ENCODE measurements around the gene SNAPC5. TPM values are rescaled to one million over a fixed set of nuclear protein-coding genes. Genes with fewer than 3 reads are reported as not detected.
A peak's percentile ranks its signal among the peaks of the same experiment; 100 is the strongest.

The SNAPC5 gene
- total RNA-seq, 2 experiments from 2014 or later = 23.7 to 23.9 TPM

DNA sequence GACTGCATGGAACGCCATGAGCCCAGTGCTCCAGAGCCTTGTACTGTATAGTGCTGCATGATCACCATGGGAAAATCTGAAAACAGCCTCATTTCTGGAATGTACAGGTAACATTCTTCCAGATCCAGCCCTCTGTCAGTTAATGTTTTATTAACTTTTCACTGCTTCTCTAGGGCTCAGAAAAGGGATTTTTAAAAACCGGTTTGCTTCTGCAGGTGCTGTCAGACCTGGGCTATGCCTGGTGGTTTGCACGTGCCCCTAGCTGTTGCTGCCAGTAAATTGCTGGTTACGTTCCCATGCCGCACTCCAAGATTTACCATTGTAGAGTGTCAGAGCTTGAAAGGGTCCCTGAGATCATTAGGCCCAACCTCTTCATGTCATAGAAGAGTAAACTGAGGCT is 9.0 kb downstream of the SNAPC5 start:
- H3K9me3 Mint-ChIP-seq = no peaks in the 10 kb centered on the region
- no peaks in the 10 kb centered on the region for H3K27me3 Mint-ChIP-seq (ENCODE audit: low read depth)
- H3K4me3 Mint-ChIP-seq = no peak overlapping the region
- peaks cover 18% of the 10 kb centered on the region for H3K36me3 Mint-ChIP-seq (ENCODE audit: low read depth)
- no peak for DNase-seq
- peak overlapping the region; percentile 1 for H3K27ac Mint-ChIP-seq
- intact Hi-C loops (cut with micrococcal nuclease) = no loop called here
- H3K4me1 Mint-ChIP-seq (ENCODE audit: low read depth) = peaks cover 7% of the 10 kb centered on the region
- CTCF ChIA-PET = no interaction called here

DNA sequence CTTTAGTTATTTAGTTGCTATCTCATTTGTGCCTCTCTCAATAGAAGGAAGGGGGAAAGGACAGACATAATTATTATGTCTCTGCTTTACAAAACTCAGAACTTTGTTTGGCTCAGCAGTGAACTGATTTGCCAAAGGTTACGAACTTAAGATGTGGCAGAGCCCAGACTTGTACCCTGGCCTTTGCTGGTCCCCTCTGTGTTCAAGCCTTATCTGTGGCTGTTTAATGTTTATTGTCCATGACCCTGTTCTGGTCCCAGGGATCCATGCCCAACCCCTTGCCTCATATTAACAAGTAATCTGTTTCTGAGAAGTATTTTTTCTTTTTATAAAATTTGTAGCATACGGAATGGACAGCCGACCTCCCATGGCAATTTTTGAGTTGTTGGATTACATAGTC is 10.7 kb downstream of the SNAPC5 start:
- peaks cover 3% of the 10 kb centered on the region for H3K4me1 Mint-ChIP-seq (ENCODE audit: low read depth)
- H3K27me3 Mint-ChIP-seq (ENCODE audit: low read depth) = no peaks in the 10 kb centered on the region
- no peak overlapping the region for H3K27ac Mint-ChIP-seq
- peaks cover 14% of the 10 kb centered on the region for H3K36me3 Mint-ChIP-seq (ENCODE audit: low read depth)
- no peak for DNase-seq
- H3K9me3 Mint-ChIP-seq = no peaks in the 10 kb centered on the region
- intact Hi-C loops (cut with micrococcal nuclease) = no loop called here
- no peak overlapping the region for H3K4me3 Mint-ChIP-seq
- CTCF ChIA-PET = no interaction called here

DNA sequence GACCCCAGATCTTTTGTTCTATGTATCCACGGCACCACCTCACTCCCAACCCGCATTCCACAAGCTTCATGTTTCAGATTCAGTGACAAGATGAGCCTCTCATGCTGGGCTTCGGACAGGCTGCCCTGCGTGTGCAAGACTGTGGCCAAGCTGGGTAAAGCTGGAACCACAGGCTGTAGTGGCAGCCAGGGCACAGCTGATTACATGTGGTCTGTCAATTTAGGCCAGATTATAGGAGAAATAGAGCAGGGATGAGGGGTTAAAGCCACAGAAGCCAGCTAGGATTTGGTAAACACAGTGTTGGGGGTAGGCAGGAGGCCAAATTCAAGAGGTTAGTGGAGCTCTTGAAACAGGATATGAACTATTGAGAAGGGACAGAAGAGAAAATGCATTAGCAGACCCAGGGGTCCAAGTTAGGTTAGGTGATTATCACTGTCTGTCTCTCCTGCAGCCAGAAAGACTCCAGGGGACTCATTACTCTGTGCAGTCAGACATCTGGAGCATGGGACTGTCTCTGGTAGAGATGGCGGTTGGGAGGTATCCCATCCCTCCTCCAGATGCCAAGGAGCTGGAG is 12.9 kb downstream of the SNAPC5 start:
- H3K9me3 Mint-ChIP-seq = no peaks in the 10 kb centered on the region
- intact Hi-C loops (cut with micrococcal nuclease) = no loop called here

DNA sequence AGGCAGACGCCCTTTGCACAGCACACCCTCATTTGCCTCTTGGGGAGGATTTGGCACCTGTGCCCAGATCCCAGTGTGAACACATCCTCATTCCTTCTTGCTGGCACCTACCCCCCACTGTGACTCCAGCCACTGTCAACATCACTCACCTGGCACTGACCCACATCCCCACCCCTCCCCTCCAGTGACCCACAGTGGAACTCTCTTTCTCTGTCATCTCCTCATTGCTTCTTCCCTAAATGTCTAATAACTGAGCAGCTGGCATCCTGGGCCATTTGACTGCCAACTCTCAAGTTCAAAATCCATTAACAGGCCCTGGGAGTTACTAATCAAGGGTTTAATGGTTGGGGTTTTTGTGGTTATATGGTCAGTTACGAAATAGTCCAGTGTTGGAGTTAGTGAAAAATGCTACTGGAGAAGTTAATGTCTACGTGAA is 14.4 kb downstream of the SNAPC5 start:
- no peaks in the 10 kb centered on the region for H3K4me1 Mint-ChIP-seq (ENCODE audit: low read depth)
- H3K27me3 Mint-ChIP-seq (ENCODE audit: low read depth) = no peaks in the 10 kb centered on the region
- DNase-seq = no peak
- H3K4me3 Mint-ChIP-seq = no peak overlapping the region
- no peaks in the 10 kb centered on the region for H3K9me3 Mint-ChIP-seq
- CTCF ChIA-PET = no interaction called here
- intact Hi-C loops (cut with micrococcal nuclease) = no loop called here
- H3K27ac Mint-ChIP-seq = no peak overlapping the region
- H3K36me3 Mint-ChIP-seq (ENCODE audit: low read depth) = peaks cover 16% of the 10 kb centered on the region

More for the DNA sequence above, 12.9 kb downstream of the SNAPC5 start:
- H3K36me3 Mint-ChIP-seq (ENCODE audit: low read depth) = peaks cover 17% of the 10 kb centered on the region
- H3K4me1 Mint-ChIP-seq (ENCODE audit: low read depth) = no peaks in the 10 kb centered on the region
- no peak for DNase-seq
- CTCF ChIA-PET = interaction anchor here (0.6 to 1.0 kb wide), 4 partner anchors 10 to 140 kb away, joined by 3 to 4 read pairs (median 3); partner anchors contain the start of gene SNAPC5
- H3K27ac Mint-ChIP-seq = no peak overlapping the region
- no peak overlapping the region for H3K4me3 Mint-ChIP-seq
- H3K27me3 Mint-ChIP-seq (ENCODE audit: low read depth) = no peaks in the 10 kb centered on the region

DNA sequence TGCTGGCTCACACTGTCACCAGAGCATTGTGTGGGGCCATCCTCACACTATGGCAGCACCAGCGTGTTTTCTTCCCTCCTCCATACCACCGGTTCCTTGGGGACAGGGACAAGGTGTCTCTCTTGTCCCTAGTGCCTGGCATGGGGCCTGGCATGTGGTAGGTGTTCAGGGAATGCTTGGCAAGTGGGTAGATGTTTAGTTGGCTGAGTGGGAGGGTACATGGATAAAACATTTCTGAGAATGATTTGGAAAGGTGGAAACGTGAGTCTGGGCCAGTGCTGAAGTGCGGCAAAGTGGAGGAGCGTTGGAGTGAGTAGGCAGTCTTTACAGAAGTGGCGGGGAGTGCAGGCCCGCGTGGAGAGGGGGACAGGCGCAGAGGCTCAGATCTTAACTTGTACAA is 15.0 kb downstream of the SNAPC5 start:
- no peak overlapping the region for H3K27ac Mint-ChIP-seq
- DNase-seq = no peak
- H3K4me3 Mint-ChIP-seq = no peak overlapping the region
- no peaks in the 10 kb centered on the region for H3K4me1 Mint-ChIP-seq (ENCODE audit: low read depth)
- no peaks in the 10 kb centered on the region for H3K9me3 Mint-ChIP-seq
- peaks cover 16% of the 10 kb centered on the region for H3K36me3 Mint-ChIP-seq (ENCODE audit: low read depth)
- CTCF ChIA-PET = no interaction called here
- H3K27me3 Mint-ChIP-seq (ENCODE audit: low read depth) = no peaks in the 10 kb centered on the region
- intact Hi-C loops (cut with micrococcal nuclease) = no loop called here

DNA sequence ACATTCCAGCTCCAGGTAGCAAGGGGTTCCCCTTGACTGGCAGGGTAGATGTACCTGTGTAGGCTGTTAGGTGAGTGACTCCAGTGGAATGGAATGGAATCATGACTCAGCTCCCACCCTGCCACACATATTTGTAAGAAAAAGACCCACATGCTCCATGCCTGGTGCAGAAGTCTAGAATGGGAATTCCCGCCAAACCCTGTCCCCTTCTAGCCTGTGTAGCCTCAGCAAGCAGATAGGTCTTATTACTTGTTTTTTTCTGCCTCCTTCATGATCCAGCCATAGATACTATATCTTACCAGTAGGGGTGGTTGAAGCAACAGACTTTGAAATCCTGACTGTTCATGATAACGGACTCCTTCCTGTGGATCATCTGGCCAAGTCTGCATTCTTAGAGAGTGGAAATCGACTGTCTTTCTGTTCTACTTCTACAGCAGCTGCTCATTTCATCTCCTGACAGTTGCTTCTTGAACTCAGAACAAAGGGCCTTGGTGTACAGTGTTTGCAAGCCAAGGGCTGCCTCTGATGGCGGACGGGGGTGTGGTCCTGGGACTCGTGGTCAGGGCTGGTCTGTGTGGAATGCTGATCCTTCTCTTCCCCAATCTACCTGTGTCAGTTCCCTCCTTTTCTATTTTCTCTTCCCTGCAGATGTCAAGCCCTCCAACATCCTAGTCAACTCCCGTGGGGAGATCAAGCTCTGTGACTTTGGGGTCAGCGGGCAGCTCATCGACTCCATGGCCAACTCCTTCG is 16.3 kb downstream of the SNAPC5 start:
- Mint-ChIP-seq H3K27me3 (ENCODE audit: low read depth) (no peaks in the 10 kb centered on the region), H3K27ac (no peak overlapping the region), H3K36me3 (ENCODE audit: low read depth) (peaks cover 16% of the 10 kb centered on the region), H3K4me1 (ENCODE audit: low read depth) (peaks cover 8% of the 10 kb centered on the region), H3K4me3 (no peak overlapping the region), H3K9me3 (no peaks in the 10 kb centered on the region)
- CTCF ChIA-PET = no interaction called here
- intact Hi-C loops (cut with micrococcal nuclease) = no loop called here
- DNase-seq = no peak

DNA sequence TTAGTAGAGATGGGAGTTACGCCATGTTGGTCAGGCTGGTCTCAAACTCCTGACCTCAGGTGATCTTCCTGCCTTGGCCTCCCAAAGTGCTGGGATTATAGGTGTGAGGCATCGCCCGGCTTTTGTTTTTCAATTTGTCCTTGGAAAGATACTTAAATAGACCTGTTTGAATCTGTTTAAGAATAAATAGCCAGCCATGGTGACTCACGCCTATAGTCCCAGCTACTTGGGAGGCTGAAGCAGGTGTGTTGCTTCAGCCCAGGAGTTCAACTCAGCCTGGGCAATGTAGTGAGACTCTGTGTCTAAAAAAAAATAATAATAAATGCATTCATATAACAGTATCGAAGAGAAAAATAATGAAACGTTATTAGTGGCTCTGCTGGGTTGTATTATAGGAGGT is 17.3 kb downstream of the SNAPC5 start:
- Mint-ChIP-seq H3K36me3 (ENCODE audit: low read depth) (peaks cover 16% of the 10 kb centered on the region), H3K4me1 (ENCODE audit: low read depth) (peaks cover 17% of the 10 kb centered on the region), H3K27me3 (ENCODE audit: low read depth) (no peaks in the 10 kb centered on the region), H3K4me3 (no peak overlapping the region), H3K9me3 (no peaks in the 10 kb centered on the region), H3K27ac (no peak overlapping the region)
- CTCF ChIA-PET = no interaction called here
- DNase-seq = no peak
- intact Hi-C loops (cut with micrococcal nuclease) = no loop called here

DNA sequence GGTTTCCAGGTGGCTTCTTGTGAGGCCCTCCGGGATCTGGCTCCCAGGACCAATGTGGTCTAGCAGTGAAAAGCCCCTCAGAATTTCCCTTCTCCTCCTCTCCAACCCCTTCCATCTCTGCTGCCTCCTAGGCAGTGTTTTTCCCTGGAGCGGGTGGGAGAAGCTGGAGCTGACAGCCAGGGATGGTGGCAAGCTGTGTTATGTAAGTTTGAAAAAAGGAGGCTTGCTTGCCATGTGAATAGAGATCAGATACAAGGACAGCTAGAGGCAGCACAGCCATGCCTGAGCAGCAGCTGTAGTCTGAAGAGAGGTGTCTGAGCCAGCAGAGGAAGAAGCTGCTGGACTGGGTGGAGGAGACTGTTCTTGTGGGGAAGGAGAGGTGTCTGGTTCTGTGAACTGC is 20.6 kb downstream of the SNAPC5 start:
- DNase-seq = no peak
- CTCF ChIA-PET = no interaction called here
- Mint-ChIP-seq H3K27me3 (ENCODE audit: low read depth) (no peaks in the 10 kb centered on the region), H3K4me1 (ENCODE audit: low read depth) (peaks cover 35% of the 10 kb centered on the region), H3K4me3 (no peak overlapping the region), H3K36me3 (ENCODE audit: low read depth) (peaks cover 14% of the 10 kb centered on the region), H3K27ac (no peak overlapping the region), H3K9me3 (no peaks in the 10 kb centered on the region)
- intact Hi-C loops (cut with micrococcal nuclease) = no loop called here

DNA sequence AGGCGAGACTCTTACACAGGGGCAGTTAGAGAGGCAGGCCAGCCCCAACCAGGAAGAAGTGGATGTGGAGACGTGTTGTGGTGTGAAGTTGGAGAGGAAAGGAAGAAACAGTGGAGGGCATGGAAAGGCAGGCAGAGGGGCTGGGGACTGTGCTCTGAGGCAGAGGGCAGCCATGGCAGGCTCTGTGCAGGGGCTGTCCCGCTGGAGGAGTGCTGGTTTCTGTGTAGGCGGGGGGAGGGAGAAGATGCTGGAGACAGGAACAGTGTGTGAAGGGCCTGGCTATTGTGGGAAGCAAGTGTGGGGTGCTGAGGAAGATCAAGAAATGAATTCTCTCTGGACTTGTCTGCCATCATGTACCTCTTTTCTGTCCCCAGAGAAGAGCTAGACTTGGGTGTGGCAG is 21.0 kb downstream of the SNAPC5 start:
- H3K27me3 Mint-ChIP-seq (ENCODE audit: low read depth) = no peaks in the 10 kb centered on the region
- H3K27ac Mint-ChIP-seq = peak overlapping the region; percentile 24
- intact Hi-C loops (cut with micrococcal nuclease) = no loop called here
- peaks cover 40% of the 10 kb centered on the region for H3K4me1 Mint-ChIP-seq (ENCODE audit: low read depth)
- CTCF ChIA-PET = no interaction called here
- peaks cover 11% of the 10 kb centered on the region for H3K36me3 Mint-ChIP-seq (ENCODE audit: low read depth)
- peak; percentile 54 for DNase-seq
- H3K9me3 Mint-ChIP-seq = no peaks in the 10 kb centered on the region
- no peak overlapping the region for H3K4me3 Mint-ChIP-seq

DNA sequence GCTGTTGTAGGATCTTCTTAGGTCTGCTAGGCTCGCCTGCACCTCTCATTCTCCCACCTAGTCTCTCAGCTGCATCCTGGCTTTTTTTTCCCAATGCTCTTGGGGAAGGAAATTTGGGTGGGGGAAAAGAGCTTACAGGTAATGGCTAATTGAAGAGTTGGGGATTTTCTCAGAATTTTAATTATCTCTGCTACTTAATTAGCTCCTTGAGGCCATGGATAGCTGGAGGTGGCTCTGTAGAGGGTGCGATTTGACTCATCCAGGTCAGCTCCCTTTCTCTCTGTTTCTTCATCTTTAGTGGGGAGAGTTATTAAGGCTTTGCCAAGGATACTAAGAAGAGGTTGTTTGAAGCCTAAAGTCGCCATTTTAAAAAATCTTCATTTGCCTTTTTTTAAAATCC is 22.6 kb downstream of the SNAPC5 start:
- no peak overlapping the region for H3K4me3 Mint-ChIP-seq
- no peaks in the 10 kb centered on the region for H3K27me3 Mint-ChIP-seq (ENCODE audit: low read depth)
- H3K36me3 Mint-ChIP-seq (ENCODE audit: low read depth) = peaks cover 6% of the 10 kb centered on the region
- CTCF ChIA-PET = interaction anchor here (0.8 to 1.1 kb wide), 3 partner anchors 22 to 73 kb away, joined by 3 to 5 read pairs (median 4); partner anchors contain the start of gene SNAPC5
- H3K4me1 Mint-ChIP-seq (ENCODE audit: low read depth) = peaks cover 55% of the 10 kb centered on the region
- DNase-seq = no peak
- no peaks in the 10 kb centered on the region for H3K9me3 Mint-ChIP-seq
- intact Hi-C loops (cut with micrococcal nuclease) = no loop called here
- peak overlapping the region; percentile 9 for H3K27ac Mint-ChIP-seq

DNA sequence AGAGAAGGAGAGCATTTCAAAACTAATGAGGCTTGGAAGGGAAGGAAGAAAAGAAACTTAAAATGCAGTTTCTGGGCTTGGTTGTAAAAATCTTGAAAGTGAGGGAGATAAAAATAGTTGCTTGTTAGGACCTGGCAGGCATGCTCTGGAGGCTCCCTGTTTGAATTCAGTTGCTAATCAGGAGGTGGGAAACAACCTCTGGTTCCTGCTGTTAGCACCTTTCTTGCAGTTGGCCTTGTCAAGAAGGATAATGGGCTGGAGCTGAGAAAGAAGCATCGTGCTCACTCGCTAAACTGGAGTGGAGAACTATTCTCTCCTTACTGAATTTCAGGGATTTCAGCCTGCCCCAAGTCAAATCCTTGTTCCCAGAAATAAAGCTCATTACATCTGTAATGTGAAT is 23.4 kb downstream of the SNAPC5 start:
- no peak overlapping the region for H3K4me3 Mint-ChIP-seq
- H3K27ac Mint-ChIP-seq = no peak overlapping the region
- H3K4me1 Mint-ChIP-seq (ENCODE audit: low read depth) = peaks cover 60% of the 10 kb centered on the region
- intact Hi-C loops (cut with micrococcal nuclease) = no loop called here
- H3K36me3 Mint-ChIP-seq (ENCODE audit: low read depth) = peaks cover 4% of the 10 kb centered on the region
- no peak for DNase-seq
- no peaks in the 10 kb centered on the region for H3K9me3 Mint-ChIP-seq
- no peaks in the 10 kb centered on the region for H3K27me3 Mint-ChIP-seq (ENCODE audit: low read depth)
- CTCF ChIA-PET = interaction anchor here (0.6 to 1.1 kb wide), 2 partner anchors 23 to 47 kb away, joined by 4 to 6 read pairs; partner anchors contain the start of gene SNAPC5

DNA sequence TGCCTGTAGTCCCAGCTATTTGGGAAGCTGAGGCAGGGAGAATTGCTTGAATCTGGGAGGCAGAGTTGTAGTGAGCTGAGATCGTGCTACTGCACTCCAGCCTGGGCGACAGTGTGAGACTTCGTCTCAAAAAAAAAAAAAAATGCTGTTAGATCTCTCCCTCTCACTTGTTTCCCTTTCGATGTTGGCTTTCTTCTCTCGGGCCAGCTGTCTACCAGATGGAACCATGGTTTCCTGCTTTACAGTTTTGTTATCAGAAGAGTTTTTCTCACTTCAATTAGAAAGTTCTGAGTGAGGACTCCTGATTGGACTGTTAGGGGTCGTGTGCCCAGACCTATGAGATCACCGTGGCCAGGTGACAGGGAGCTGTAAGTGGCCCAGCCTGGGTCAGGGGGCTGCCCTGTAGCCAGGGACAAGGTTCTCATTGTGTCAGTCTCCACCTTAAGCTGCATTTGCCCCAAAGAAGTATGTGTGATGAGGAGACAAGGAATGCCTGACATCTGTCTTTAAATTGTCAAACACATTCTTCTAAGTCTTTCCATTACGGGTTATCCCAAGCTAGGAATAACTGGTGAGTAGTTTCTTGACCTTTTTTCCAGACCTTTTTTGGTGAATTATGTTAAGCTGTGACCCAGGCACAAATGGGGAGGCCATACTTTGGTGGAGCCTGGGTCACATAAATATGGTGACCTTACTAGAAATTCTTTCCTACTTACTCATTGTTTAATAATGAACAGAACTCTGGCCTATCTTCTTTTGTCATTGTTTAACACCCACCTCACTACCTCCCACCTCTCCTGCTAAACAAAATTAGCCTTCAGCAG is 25.2 kb downstream of the SNAPC5 start:
- CTCF ChIA-PET = interaction anchor here (0.6 to 2.1 kb wide), 6 partner anchors 15 to 1476 kb away, joined by 3 to 12 read pairs (median 3); partner anchors contain the start of gene SNAPC5
- H3K4me3 Mint-ChIP-seq = peak overlapping the region; percentile 66
- H3K36me3 Mint-ChIP-seq (ENCODE audit: low read depth) = peaks cover 10% of the 10 kb centered on the region

More for the DNA sequence above, 25.2 kb downstream of the SNAPC5 start:
- Mint-ChIP-seq H3K9me3 (no peaks in the 10 kb centered on the region), H3K4me1 (ENCODE audit: low read depth) (peaks cover 62% of the 10 kb centered on the region), H3K27me3 (ENCODE audit: low read depth) (no peaks in the 10 kb centered on the region), H3K27ac (peak overlapping the region; percentile 80)
- intact Hi-C loops (cut with micrococcal nuclease) = loop anchor here (1.0 to 2.0 kb wide), 4 partner anchors 25 to 116 kb away; partner anchors contain the start of genes MAP2K1, SNAPC5 and TIPIN
- DNase-seq = peak; percentile 82
